Measurements from ENCODE around the gene RABGAP1L. TPM values are rescaled to one million over a fixed set of nuclear protein-coding genes. Genes with fewer than 3 reads are reported as not detected.

RABGAP1L gene
- polyA plus RNA-seq, 1 donor (not counting 4 experiments of a cell fraction or from before 2014, with no cell fraction given), result 24.2 TPM

DNA sequence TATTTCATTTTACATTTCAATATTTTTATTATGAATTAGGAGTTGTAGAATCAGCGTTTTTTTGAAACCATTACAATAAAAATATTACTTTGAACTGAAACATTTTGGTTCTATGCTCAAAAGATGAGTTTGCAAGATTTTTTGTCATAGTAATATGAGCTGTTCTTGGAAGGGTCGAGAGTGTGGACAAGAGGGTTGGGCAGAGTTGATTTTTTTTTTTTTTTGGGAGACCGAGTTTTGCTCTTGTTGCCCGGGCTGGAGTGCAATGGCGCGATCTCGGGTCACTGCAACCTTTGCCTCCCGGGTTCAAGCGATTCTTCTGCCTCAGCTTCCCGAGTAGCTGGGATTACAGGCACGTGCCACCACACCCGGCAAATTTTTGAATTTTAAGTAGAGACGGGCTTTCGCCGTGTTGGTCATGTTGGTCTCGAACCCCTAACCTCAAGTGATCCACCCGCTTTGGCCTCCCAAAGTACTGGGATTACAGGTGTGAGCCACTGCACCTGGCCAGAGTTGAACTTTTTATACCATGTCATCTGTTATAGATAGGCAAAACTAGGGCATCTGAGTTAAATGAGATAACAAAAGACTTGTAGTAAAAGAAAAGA lies 843.7 kb downstream of the RABGAP1L start:
- Histone ChIP-seq H3K27ac (ENCODE audit: control insufficient read depth, insufficient read depth, low read length) (no peak overlapping the region), H3K9me3 (ENCODE audit: control insufficient read depth, low read depth, low read length) (no peaks in the 10 kb centered on the region), H3K9me1 (ENCODE audit: control insufficient read depth, extremely low read depth, insufficient read depth, low read length) (no peaks in the 10 kb centered on the region), H3K4me3 (ENCODE audit: control insufficient read depth in 2 of 3, extremely low read depth in 1 of 3, insufficient read depth in 2 of 3, low read depth in 1 of 3, low read length in 3 of 3) (no peak overlapping the region), H3K9ac (ENCODE audit: control insufficient read depth, extremely low read depth, insufficient read depth, low read length) (no peak overlapping the region), H3K4me1 (ENCODE audit: control insufficient read depth, extremely low read depth, insufficient read depth, low read length) (peaks cover 27% of the 10 kb centered on the region), H4K20me1 (ENCODE audit: control insufficient read depth, extremely low read depth, insufficient read depth, low read length) (no peaks in the 10 kb centered on the region), H3K79me2 (ENCODE audit: control insufficient read depth, insufficient read depth, low read length) (peaks cover 77% of the 10 kb centered on the region), H3K27me3 (ENCODE audit: control insufficient read depth, extremely low read depth, insufficient read depth, low read length) (no peaks in the 10 kb centered on the region), H2AFZ (ENCODE audit: control insufficient read depth, low read length) (no peak overlapping the region), H3K36me3 (ENCODE audit: control insufficient read depth in 2 of 2, extremely low read depth in 1 of 2, insufficient read depth in 2 of 2, low read length in 2 of 2) (peaks cover 1 to 9% of the 10 kb centered on the region in 2 experiments), H3K4me2 (ENCODE audit: control insufficient read depth, extremely low read depth, insufficient read depth, low read depth, low read length) (no peak overlapping the region)
- TF ChIP-seq, protein P1, sequence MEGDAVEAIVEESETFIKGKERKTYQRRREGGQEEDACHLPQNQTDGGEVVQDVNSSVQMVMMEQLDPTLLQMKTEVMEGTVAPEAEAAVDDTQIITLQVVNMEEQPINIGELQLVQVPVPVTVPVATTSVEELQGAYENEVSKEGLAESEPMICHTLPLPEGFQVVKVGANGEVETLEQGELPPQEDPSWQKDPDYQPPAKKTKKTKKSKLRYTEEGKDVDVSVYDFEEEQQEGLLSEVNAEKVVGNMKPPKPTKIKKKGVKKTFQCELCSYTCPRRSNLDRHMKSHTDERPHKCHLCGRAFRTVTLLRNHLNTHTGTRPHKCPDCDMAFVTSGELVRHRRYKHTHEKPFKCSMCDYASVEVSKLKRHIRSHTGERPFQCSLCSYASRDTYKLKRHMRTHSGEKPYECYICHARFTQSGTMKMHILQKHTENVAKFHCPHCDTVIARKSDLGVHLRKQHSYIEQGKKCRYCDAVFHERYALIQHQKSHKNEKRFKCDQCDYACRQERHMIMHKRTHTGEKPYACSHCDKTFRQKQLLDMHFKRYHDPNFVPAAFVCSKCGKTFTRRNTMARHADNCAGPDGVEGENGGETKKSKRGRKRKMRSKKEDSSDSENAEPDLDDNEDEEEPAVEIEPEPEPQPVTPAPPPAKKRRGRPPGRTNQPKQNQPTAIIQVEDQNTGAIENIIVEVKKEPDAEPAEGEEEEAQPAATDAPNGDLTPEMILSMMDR (optimal IDR thresholded peaks at IDR 0.05 in 1 of 3, IDR thresholded peaks at IDR 0.05 in 1 of 3, conservative IDR thresholded peaks at IDR 0.05 in 1 of 3; ENCODE audit: extremely low read depth in 1 of 3, insufficient read depth in 2 of 3, low read length in 3 of 3), result no peak
- no peak for TF ChIP-seq EZH2 (IDR thresholded peaks at IDR 0.05; ENCODE audit: low read length)
- DNase-seq (ENCODE audit: low read depth, low spot score) (no peak), FAIRE-seq (no peak)
- dilution Hi-C loops (cut with MboI; ENCODE audit: extremely low pct_ligation_motif_present, low sequenced_read_pairs), result no loop called here

DNA sequence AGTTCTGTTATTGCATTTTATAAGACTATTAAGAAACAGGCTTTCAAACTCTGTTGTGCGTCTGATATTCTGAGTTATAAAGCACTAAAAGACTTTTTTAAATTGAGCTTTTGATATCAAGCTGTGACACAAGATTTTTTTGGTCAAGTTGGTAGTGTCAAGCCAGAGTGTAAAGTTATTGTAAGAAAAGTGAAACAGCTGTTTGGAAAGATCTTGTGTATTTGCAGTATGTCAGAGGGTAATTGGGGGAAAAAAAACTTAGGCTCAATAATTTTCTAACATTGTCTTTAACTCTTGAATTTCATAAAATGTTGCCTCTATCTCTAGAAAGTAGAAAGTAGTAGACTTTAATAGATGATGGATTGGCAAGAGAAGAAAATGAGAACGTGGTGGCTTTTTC lies 844.2 kb downstream of the RABGAP1L start:
- Histone ChIP-seq H3K9ac (ENCODE audit: control insufficient read depth, extremely low read depth, insufficient read depth, low read length) (no peak overlapping the region), H4K20me1 (ENCODE audit: control insufficient read depth, extremely low read depth, insufficient read depth, low read length) (no peaks in the 10 kb centered on the region), H2AFZ (ENCODE audit: control insufficient read depth, low read length) (no peak overlapping the region), H3K4me3 (ENCODE audit: control insufficient read depth in 2 of 3, extremely low read depth in 1 of 3, insufficient read depth in 2 of 3, low read depth in 1 of 3, low read length in 3 of 3) (no peak overlapping the region), H3K4me2 (ENCODE audit: control insufficient read depth, extremely low read depth, insufficient read depth, low read depth, low read length) (no peak overlapping the region), H3K9me1 (ENCODE audit: control insufficient read depth, extremely low read depth, insufficient read depth, low read length) (no peaks in the 10 kb centered on the region), H3K27ac (ENCODE audit: control insufficient read depth, insufficient read depth, low read length) (no peak overlapping the region), H3K36me3 (ENCODE audit: control insufficient read depth in 2 of 2, extremely low read depth in 1 of 2, insufficient read depth in 2 of 2, low read length in 2 of 2) (peaks cover 3 to 14% of the 10 kb centered on the region in 2 experiments), H3K9me3 (ENCODE audit: control insufficient read depth, low read depth, low read length) (no peaks in the 10 kb centered on the region), H3K27me3 (ENCODE audit: control insufficient read depth, extremely low read depth, insufficient read depth, low read length) (no peaks in the 10 kb centered on the region), H3K79me2 (ENCODE audit: control insufficient read depth, insufficient read depth, low read length) (peaks cover 80% of the 10 kb centered on the region), H3K4me1 (ENCODE audit: control insufficient read depth, extremely low read depth, insufficient read depth, low read length) (peaks cover 22% of the 10 kb centered on the region)
- DNase-seq (ENCODE audit: low read depth, low spot score) (no peak), FAIRE-seq (no peak)
- TF ChIP-seq EZH2 (IDR thresholded peaks at IDR 0.05; ENCODE audit: low read length), result no peak
- TF ChIP-seq, protein P1 (optimal IDR thresholded peaks at IDR 0.05 in 1 of 3, IDR thresholded peaks at IDR 0.05 in 1 of 3, conservative IDR thresholded peaks at IDR 0.05 in 1 of 3; ENCODE audit: extremely low read depth in 1 of 3, insufficient read depth in 2 of 3, low read length in 3 of 3), result no peak
- dilution Hi-C loops (cut with MboI; ENCODE audit: extremely low pct_ligation_motif_present, low sequenced_read_pairs), result no loop called here

Data from keratinocyte (primary cell).